H1 (cell line): ENCODE measurements around the gene PNLIP. TPM values are rescaled to one million over a fixed set of nuclear protein-coding genes. Genes with fewer than 3 reads are reported as not detected.

Source experiments
- CTCF ChIA-PET: fragments of 300-600 bp; sonication (Branson Sonifier 250); formaldehyde crosslinking; loops from one replicate; lab custom pipeline; 2021; ENCODE audit not compliant: partially characterized antibody; lab: Charles Lee
- POLR2A ChIA-PET: fragments of 300-600 bp; sonication (Branson Sonifier 250); formaldehyde crosslinking; loops from one replicate; lab custom pipeline; 2021; ENCODE audit warnings: inconsistent platforms; ENCODE audit not compliant: partially characterized antibody; lab: Charles Lee
- DNase-seq, 2 experiments: peaks; one replicate each; pipeline versions ENCODE4 v3.0.0 to v3.0.0-alpha.2; 2010 to 2022; ENCODE audit warnings: low spot score in 2 of 2, low read depth in 1 of 2, mixed read lengths in 1 of 2
- FAIRE-seq: peaks from 2 replicates; lab custom pipeline; 2011; peaks lifted over from hg19 to GRCh38; lab: Jason Lieb, UNC
- H2AFZ ChIP-seq: 2 replicates; pipeline ENCODE4 v1.8.1; 2012; ENCODE audit warnings: low read length, inconsistent platforms
- H2AK5ac ChIP-seq: 2 replicates; pipeline ENCODE4 v1.6.1; 2013; ENCODE audit warnings: low read depth, low read length
- H2BK120ac ChIP-seq: replicated peaks from 2 replicates; pipeline ENCODE3; 2013; ENCODE audit warnings: low read depth, low read length, inconsistent platforms
- H2BK12ac ChIP-seq: 2 replicates; pipeline ENCODE4 v1.6.1; 2013; ENCODE audit warnings: low read depth, low read length
- H2BK15ac ChIP-seq: 2 replicates; pipeline ENCODE4 v1.6.1; 2013; ENCODE audit warnings: low read length
- H2BK20ac ChIP-seq: 2 replicates; pipeline ENCODE4 v1.6.1; 2013; ENCODE audit warnings: low read length
- H2BK5ac ChIP-seq: 2 replicates; pipeline ENCODE4 v1.6.1; 2013; ENCODE audit warnings: low read depth, low read length
- H3K14ac ChIP-seq: 2 replicates; pipeline ENCODE4 v1.6.1; 2013; ENCODE audit warnings: inconsistent platforms; ENCODE audit not compliant: insufficient read length
- H3K18ac ChIP-seq: 2 replicates; pipeline ENCODE4 v1.6.1; 2013; ENCODE audit warnings: low read length; ENCODE audit errors: extremely low read depth
- H3K23ac ChIP-seq: 2 replicates; pipeline ENCODE4 v1.6.1; 2013; ENCODE audit warnings: inconsistent platforms; ENCODE audit not compliant: insufficient read length
- H3K23me2 ChIP-seq: 2 replicates; pipeline ENCODE4 v1.6.1; 2013; ENCODE audit warnings: low read depth, low read length
- H3K27ac ChIP-seq: 2 replicates; pipeline ENCODE4 v1.6.1; 2011; ENCODE audit warnings: low read depth, low read length, inconsistent platforms
- H3K27me3 ChIP-seq, 4 experiments: replicated peaks in 1 of 4; 1 replicate in 1 of 4; 2 replicates in 3 of 4; pipeline versions ENCODE4 v1.6.1 to v1.8.1; 2011 to 2013; ENCODE audit warnings: low read length in 3 of 4, mild to moderate bottlenecking in 3 of 4, inconsistent platforms in 2 of 4, mixed read lengths in 2 of 4, moderate library complexity in 1 of 4; ENCODE audit not compliant: control insufficient read depth in 3 of 4, insufficient read depth in 3 of 4; ENCODE audit errors: extremely low read depth in 1 of 4
- H3K36me3 ChIP-seq, 4 experiments: 2 replicates each; pipeline versions ENCODE4 v1.6.1 to v1.8.1; 2011 to 2013; ENCODE audit warnings: mild to moderate bottlenecking in 4 of 4, low read length in 3 of 4, moderate library complexity in 2 of 4, control low read depth in 1 of 4, inconsistent platforms in 1 of 4; ENCODE audit not compliant: insufficient read depth in 4 of 4, control insufficient read depth in 2 of 4
- H3K4ac ChIP-seq: replicated peaks from 2 replicates; pipeline ENCODE3; 2013; ENCODE audit warnings: low read length, low read depth, mixed read lengths, inconsistent platforms; ENCODE audit not compliant: insufficient read length
- H3K4me1 ChIP-seq, 4 experiments: replicated peaks in 1 of 4; 1 replicate in 1 of 4; 2 replicates in 3 of 4; pipeline versions ENCODE4 v1.6.1 to v1.8.1; 2011 to 2013; ENCODE audit warnings: low read length in 3 of 4, inconsistent platforms in 2 of 4, mixed read lengths in 1 of 4; ENCODE audit not compliant: insufficient read depth in 4 of 4, control insufficient read depth in 3 of 4
- H3K4me2 ChIP-seq, 2 experiments: 2 replicates each; pipeline versions ENCODE4 v1.6.1 to v1.8.1; 2011 to 2013; ENCODE audit warnings: low read depth in 2 of 2, low read length in 2 of 2, control low read depth in 1 of 2, inconsistent platforms in 1 of 2, mild to moderate bottlenecking in 1 of 2; ENCODE audit not compliant: insufficient read depth in 1 of 2
- H3K4me3 ChIP-seq, 4 experiments: fragments of 200-600, 300-600 bp in 1 of 4; sonication (generic), shearing (Covaris generic), sonication (Bioruptor Twin) in 1 of 4; 2 replicates each; pipeline versions ENCODE4 v1.5.1 to v1.8.1; 2011 to 2016; ENCODE audit warnings: low read length in 4 of 4, low read depth in 3 of 4, control low read depth in 2 of 4, inconsistent platforms in 2 of 4, mild to moderate bottlenecking in 2 of 4, mixed read lengths in 1 of 4, moderate library complexity in 1 of 4; ENCODE audit not compliant: insufficient read depth in 2 of 4; ENCODE audit errors: extremely low read depth in 1 of 4
- H3K56ac ChIP-seq: replicated peaks from 2 replicates; pipeline ENCODE3; 2013; ENCODE audit warnings: low read depth, mild to moderate bottlenecking, mixed read lengths, low read length, inconsistent platforms; ENCODE audit not compliant: insufficient read length
- H3K79me1 ChIP-seq: 2 replicates; pipeline ENCODE4 v1.6.1; 2013; ENCODE audit warnings: low read depth, low read length, control low read depth
- H3K79me2 ChIP-seq, 2 experiments: 2 replicates each; pipeline versions ENCODE4 v1.6.1 to v1.8.1; 2012 to 2013; ENCODE audit warnings: low read length in 2 of 2, mild to moderate bottlenecking in 2 of 2, inconsistent platforms in 1 of 2; ENCODE audit not compliant: insufficient read depth in 2 of 2, control insufficient read depth in 1 of 2
- H3K9ac ChIP-seq, 4 experiments: replicated peaks in 1 of 4; 1 replicate in 1 of 4; 2 replicates in 3 of 4; pipeline versions ENCODE4 v1.6.1 to v1.8.1; 2011 to 2013; ENCODE audit warnings: low read depth in 3 of 4, low read length in 3 of 4, control low read depth in 2 of 4, mild to moderate bottlenecking in 2 of 4, moderate library complexity in 2 of 4, inconsistent platforms in 1 of 4; ENCODE audit errors: extremely low read depth in 1 of 4
- H3K9me3 ChIP-seq, 2 experiments: 2 replicates each; pipeline versions ENCODE4 v1.6.1 to v1.8.1; 2012 to 2013; ENCODE audit warnings: mild to moderate bottlenecking in 2 of 2, moderate library complexity in 2 of 2, control low read depth in 1 of 2, inconsistent platforms in 1 of 2, low read depth in 1 of 2, low read length in 1 of 2, mixed read lengths in 1 of 2; ENCODE audit not compliant: insufficient read depth in 2 of 2
- H4K20me1 ChIP-seq, 2 experiments: replicated peaks in 1 of 2; 2 replicates each; pipeline versions ENCODE3 to v1.8.1; 2011 to 2013; ENCODE audit warnings: inconsistent platforms in 2 of 2, low read length in 2 of 2, mild to moderate bottlenecking in 1 of 2; ENCODE audit not compliant: insufficient read depth in 2 of 2, control insufficient read depth in 1 of 2
- H4K5ac ChIP-seq: 2 replicates; pipeline ENCODE4 v1.6.1; 2013; ENCODE audit warnings: low read length, low read depth, mixed read lengths, inconsistent platforms; ENCODE audit not compliant: insufficient read length
- H4K8ac ChIP-seq: 2 replicates; pipeline ENCODE4 v1.8.0; 2013; ENCODE audit warnings: mild to moderate bottlenecking, moderate library complexity, low read length, inconsistent platforms; ENCODE audit not compliant: insufficient read depth; ENCODE audit errors: extremely low read depth
- H4K91ac ChIP-seq: replicated peaks from 2 replicates; pipeline ENCODE3; 2013; ENCODE audit warnings: low read length, mixed read lengths, inconsistent platforms; ENCODE audit not compliant: insufficient read length
- CTBP2 ChIP-seq: IDR thresholded peaks from 2 replicates; pipeline ENCODE4 v1.7.0; 2011; ENCODE audit warnings: borderline replicate concordance, mild to moderate bottlenecking, moderate library complexity, mixed read lengths, low read length; ENCODE audit not compliant: insufficient read depth, insufficient read length
- PHF8 ChIP-seq: fragments of 200-600 bp; sonication (generic); conservative IDR thresholded peaks from 2 replicates; pipeline ENCODE4 v1.7.1; 2012; ENCODE audit warnings: low read depth, mild to moderate bottlenecking, inconsistent platforms, low read length, moderate library complexity
- TCF12 ChIP-seq: IDR thresholded peaks from 2 replicates; pipeline ENCODE4 v1.6.1; 2011; ENCODE audit warnings: low read depth, mild to moderate bottlenecking, low read length
- WGBS, 2 experiments: shearing (Covaris generic) in 1 of 2; methylation state at CpG; one replicate each; pipeline versions ENCODE4 v1.1.6 to v1.1.7; 2013 to 2015; ENCODE audit warnings: low lambda C conversion rate in 2 of 2, mixed read lengths in 2 of 2, inconsistent platforms in 1 of 2, low coverage in 1 of 2, missing lambda C conversion rate in 1 of 2; ENCODE audit not compliant: insufficient replicate concordance in 2 of 2, insufficient coverage in 1 of 2, insufficient read length in 1 of 2; ENCODE audit errors: extremely low coverage in 1 of 2, missing lambda C conversion rate in 1 of 2; 5-methylcytosine and 5-hydroxymethylcytosine counted together
- polyA plus RNA-seq, 7 experiments: library from polyadenylated mRNA; depleted of rRNA in 3 of 7; stranded (reverse) in 5 of 7; unstranded in 2 of 7; fragments of >200 nt in 5 of 7; fragments of 200-250 nt in 2 of 7; gene quantifications; 1 replicate in 5 of 7; 2 replicates in 1 of 7; 4 replicates in 1 of 7; pipeline versions ENCODE4 v1.2.1 to v1.2.3, GENCODE V29; 2011 to 2013; ENCODE audit warnings: missing spikeins in 2 of 7, mixed read lengths in 2 of 7
- total RNA-seq: library from RNA; stranded (reverse); fragmentation: NEBNext Ultra II Directional; extraction: Animal tissue kit (Norgen Biotek cat#: 25700); gene quantifications from 2 replicates; pipeline ENCODE4 v1.2.1, GENCODE V29; 2021
- TF ChIP-seq, protein P1 (sequence below): IDR thresholded peaks from 2 replicates; pipeline ENCODE4 v1.6.1; 2011; ENCODE audit warnings: low read length, improper control_type of control experiment
- TF ChIP-seq, protein P2 (sequence below): IDR thresholded peaks from 2 replicates; pipeline ENCODE4 v1.6.1; 2012; ENCODE audit warnings: inconsistent platforms

PNLIP gene
- total and polyA plus RNA-seq, 2 of the 8 experiments (the other 6 are each of a cell fraction or from before 2014, with no cell fraction given) = not detected

DNA sequence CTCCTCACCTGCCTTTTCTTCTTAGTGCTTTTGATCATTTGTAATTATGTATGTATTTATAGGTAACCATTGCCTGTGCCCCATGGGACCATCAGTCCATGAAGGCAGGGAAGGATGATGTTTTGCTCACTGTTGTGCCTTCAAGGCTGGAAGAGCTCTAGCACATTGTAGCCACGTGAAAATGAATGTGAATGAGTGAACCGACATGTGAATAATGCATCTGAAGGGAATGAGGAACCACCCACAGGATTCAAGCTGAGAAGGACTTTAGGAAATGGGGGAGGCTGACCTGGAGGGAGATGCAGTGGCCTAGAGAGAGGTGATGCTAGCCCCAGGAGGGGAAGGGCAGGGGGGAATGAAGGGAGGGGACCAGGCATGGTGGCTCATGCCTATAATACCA is 69.1 kb downstream of the PNLIP start:
- Histone ChIP-seq H2BK120ac (no peak overlapping the region), H2BK15ac (no peak overlapping the region), H3K4me3 (no peak overlapping the region), H3K79me2 (no peaks in the 10 kb centered on the region), H3K9me3 (peaks cover 3 to 4% of the 10 kb centered on the region in 2 experiments; a peak in 2 of 4 replicates), H3K4ac (no peak overlapping the region), H4K91ac (no peak overlapping the region), H2BK5ac (no peak overlapping the region), H4K8ac (no peak overlapping the region), H2BK12ac (no peak overlapping the region), H2AK5ac (no peak overlapping the region), H2BK20ac (no peak overlapping the region), H3K56ac (no peak overlapping the region), H2AFZ (no peak overlapping the region), H3K4me1 (no peaks in the 10 kb centered on the region; a peak in 1 of 7 replicates), H3K27ac (no peak overlapping the region), H4K5ac (no peak overlapping the region), H3K23ac (no peak overlapping the region), H3K18ac (no peak overlapping the region), H4K20me1 (no peaks in the 10 kb centered on the region), H3K9ac (no peak overlapping the region), H3K23me2 (no peaks in the 10 kb centered on the region), H3K4me2 (no peak overlapping the region), H3K27me3 (peaks cover 0 to 4% (median 0%) of the 10 kb centered on the region in 4 experiments; a peak in 2 of 7 replicates), H3K14ac (no peak overlapping the region), H3K36me3 (no peaks in the 10 kb centered on the region), H3K79me1 (no peaks in the 10 kb centered on the region)
- ChIA-PET CTCF (interaction anchor here (0.8 to 2.4 kb wide), 5 partner anchors 11 to 602 kb away, joined by 3 to 13 read pairs (median 5); no protein-coding TSS in a partner anchor), POLR2A (no interaction called here)
- FAIRE-seq = no peak
- WGBS, 2 experiments = 31% methylated on average over 2 of the region's 2 CpGs; no CpG with 5 or more reads in 1 of the 2 experiments
- DNase-seq = no peak
- TF ChIP-seq, protein P1, sequence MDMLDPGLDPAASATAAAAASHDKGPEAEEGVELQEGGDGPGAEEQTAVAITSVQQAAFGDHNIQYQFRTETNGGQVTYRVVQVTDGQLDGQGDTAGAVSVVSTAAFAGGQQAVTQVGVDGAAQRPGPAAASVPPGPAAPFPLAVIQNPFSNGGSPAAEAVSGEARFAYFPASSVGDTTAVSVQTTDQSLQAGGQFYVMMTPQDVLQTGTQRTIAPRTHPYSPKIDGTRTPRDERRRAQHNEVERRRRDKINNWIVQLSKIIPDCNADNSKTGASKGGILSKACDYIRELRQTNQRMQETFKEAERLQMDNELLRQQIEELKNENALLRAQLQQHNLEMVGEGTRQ = no peak
- no peak for TF ChIP-seq CTBP2
- TF ChIP-seq, protein P2, sequence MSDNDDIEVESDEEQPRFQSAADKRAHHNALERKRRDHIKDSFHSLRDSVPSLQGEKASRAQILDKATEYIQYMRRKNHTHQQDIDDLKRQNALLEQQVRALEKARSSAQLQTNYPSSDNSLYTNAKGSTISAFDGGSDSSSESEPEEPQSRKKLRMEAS = peak; percentile 26; the same call in 1 of the 2 replicates
- no peak for TF ChIP-seq PHF8
- TF ChIP-seq TCF12 = no peak
